ENCODE measurements around the gene TIMM21.

- no peak for TF ChIP-seq CTCF (IDR thresholded peaks at IDR 0.05)
- TF ChIP-seq EZH2 (IDR thresholded peaks at IDR 0.05) = no peak
Observed at GRCh38 chr18:74200780-74201179, 52.5 kb downstream of the TIMM21 start.
